Measurements from ENCODE around the gene TNIP2.
"Not testable (repeated sequence)": the region's sequence is repeated elsewhere in the genome, so short reads cannot be mapped to it uniquely, and the experiment has no call there.

TNIP2 gene

GRCh38 chr4:2763511-2763967 lies 7.4 kb upstream of the TNIP2 start:
- no peak for TF ChIP-seq SPI1 (IDR thresholded peaks at IDR 0.05; ENCODE audit: borderline replicate concordance, low read depth)
- TF ChIP-seq CTCF (IDR thresholded peaks at IDR 0.05; ENCODE audit: insufficient read depth, low read length), result no peak
- no peak for TF ChIP-seq REST (IDR thresholded peaks at IDR 0.05; ENCODE audit: insufficient replicate concordance, low read depth)
- no peak for TF ChIP-seq GABPA (IDR thresholded peaks at IDR 0.05; ENCODE audit: low read depth)
- no peak for TF ChIP-seq POLR2AphosphoS5 (IDR thresholded peaks at IDR 0.05; ENCODE audit: low read depth)
- DNase-seq (ENCODE audit: low read depth in 1 of 2, low spot score in 1 of 2), result no peak
- Histone ChIP-seq H3K4me3 (replicated peaks; ENCODE audit: insufficient read depth, low read length) (peak overlapping the region; percentile 40), H3K27ac (replicated peaks) (no peak overlapping the region), H3K27me3 (ENCODE audit: insufficient read depth, poor library complexity, severe bottlenecking) (no peaks in the 10 kb centered on the region)

DNA sequence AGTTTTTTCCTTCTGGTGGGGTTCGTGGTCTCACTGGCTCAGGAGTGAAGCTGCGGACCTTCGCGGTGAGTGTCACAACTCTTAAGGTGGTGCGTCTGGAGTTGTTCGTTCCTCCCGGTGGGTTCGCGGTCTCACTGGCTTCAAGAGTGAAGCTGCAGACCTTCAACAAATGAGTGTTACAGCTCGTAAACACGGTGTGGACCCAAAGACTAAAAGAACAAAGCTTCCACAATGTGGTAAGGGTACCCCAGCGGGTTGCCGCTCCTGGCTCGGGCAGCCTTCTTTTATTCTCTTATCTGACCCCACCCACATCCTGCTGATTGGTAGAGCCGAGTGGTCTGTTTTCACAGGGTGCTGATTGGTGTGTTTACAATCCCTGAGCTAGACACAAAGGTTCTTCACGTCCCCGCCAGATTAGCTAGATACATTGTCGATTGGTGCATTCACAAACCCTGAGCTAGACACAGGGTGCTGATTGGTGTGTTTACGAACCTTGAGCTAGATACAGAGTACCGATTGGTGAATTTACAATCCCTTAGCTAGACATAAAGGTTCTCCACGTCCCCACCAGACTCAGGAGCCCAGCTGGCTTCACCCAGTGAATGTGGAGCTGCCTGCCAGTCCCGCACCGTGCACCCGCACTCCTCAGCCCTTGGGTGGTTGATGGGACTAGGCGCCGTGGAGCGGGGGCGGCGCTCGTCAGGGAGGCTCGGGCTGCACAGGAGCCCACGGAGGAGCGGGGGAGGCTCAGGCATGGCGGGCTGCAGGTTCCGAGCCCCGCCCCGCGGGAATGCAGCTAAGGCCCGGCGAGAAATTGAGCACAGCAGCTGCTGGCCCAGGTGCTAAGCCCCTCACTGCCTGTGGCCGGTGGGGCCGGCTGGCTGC lies 6.6 kb upstream of the TNIP2 start:
- not testable (repeated sequence) for H3K27me3 ChIP-seq (ENCODE audit: insufficient read depth, poor library complexity, severe bottlenecking); H3K4me3 ChIP-seq (replicated peaks; ENCODE audit: insufficient read depth, low read length); H3K27ac ChIP-seq (replicated peaks); DNase-seq (ENCODE audit: low read depth in 1 of 2, low spot score in 1 of 2)

- no peak overlapping the region for H3K27ac ChIP-seq (replicated peaks)
- no peaks in the 10 kb centered on the region for H3K27me3 ChIP-seq (ENCODE audit: insufficient read depth, poor library complexity, severe bottlenecking)
- no peak for DNase-seq (ENCODE audit: low read depth in 1 of 2, low spot score in 1 of 2)
- TF ChIP-seq POLR2AphosphoS5 (IDR thresholded peaks at IDR 0.05; ENCODE audit: low read depth), result no peak
- TF ChIP-seq REST (IDR thresholded peaks at IDR 0.05; ENCODE audit: insufficient replicate concordance, low read depth), result no peak
- no peak for TF ChIP-seq SPI1 (IDR thresholded peaks at IDR 0.05; ENCODE audit: borderline replicate concordance, low read depth)
- no peak for TF ChIP-seq GABPA (IDR thresholded peaks at IDR 0.05; ENCODE audit: low read depth)
- TF ChIP-seq CTCF (IDR thresholded peaks at IDR 0.05; ENCODE audit: insufficient read depth, low read length), result no peak
- no peak overlapping the region for H3K4me3 ChIP-seq (replicated peaks; ENCODE audit: insufficient read depth, low read length)
These were observed 5.9 kb upstream of the TNIP2 start for GRCh38 chr4:2762048-2762447.

DNA sequence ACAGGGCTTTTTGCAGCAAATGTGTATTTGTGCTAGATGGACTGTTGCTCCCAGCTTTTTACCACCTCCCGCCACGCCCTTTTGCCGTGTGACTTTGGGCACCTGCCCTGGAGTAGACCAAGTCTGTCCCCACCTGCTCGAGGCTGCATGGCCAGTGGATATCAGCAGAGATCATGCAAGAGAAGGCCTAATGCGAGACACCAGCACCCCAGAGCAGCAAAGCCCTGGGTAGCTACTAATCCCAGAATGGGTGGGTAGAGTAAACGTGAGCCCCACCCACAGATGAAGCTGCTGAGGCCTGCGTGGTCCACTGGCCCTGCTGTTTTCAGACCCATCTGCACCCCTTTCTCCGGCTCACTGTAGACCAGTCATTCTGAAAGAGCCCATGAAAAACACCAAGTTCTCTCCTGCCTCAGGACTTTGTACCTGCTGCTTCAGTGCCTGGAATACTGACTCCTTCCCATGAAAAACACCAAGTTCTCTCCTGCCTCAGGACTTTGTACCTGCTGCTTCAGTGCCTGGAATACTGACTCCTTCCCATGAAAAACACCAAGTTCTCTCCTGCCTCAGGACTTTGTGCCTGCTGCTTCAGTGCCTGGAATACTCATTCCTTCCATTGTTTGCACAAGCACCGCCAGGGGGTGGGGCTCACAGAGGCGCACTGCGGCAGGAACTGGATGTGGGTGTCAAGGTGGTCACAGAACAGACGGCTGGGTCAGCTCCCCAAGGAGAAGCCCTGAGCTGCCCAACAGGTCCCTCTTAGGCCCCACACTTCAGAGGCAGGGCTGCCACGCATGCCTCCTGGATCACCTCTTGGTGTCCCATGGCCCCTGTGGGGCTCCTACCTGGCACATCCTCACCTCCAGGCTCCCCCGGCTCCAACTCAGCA lies 5.1 kb upstream of the TNIP2 start:
- DNase-seq (ENCODE audit: low read depth in 1 of 2, low spot score in 1 of 2), result no peak
- Histone ChIP-seq H3K27me3 (ENCODE audit: insufficient read depth, poor library complexity, severe bottlenecking) (no peaks in the 10 kb centered on the region), H3K27ac (replicated peaks) (no peak overlapping the region), H3K4me3 (replicated peaks; ENCODE audit: insufficient read depth, low read length) (no peak overlapping the region)
- TF ChIP-seq POLR2AphosphoS5 (IDR thresholded peaks at IDR 0.05; ENCODE audit: low read depth) (no peak), SPI1 (IDR thresholded peaks at IDR 0.05; ENCODE audit: borderline replicate concordance, low read depth) (no peak), REST (IDR thresholded peaks at IDR 0.05; ENCODE audit: insufficient replicate concordance, low read depth) (no peak), CTCF (IDR thresholded peaks at IDR 0.05; ENCODE audit: insufficient read depth, low read length) (no peak), GABPA (IDR thresholded peaks at IDR 0.05; ENCODE audit: low read depth) (no peak)
